GM19395 (cell line): ENCODE measurements around the gene N4BP2L2.
"Not testable (repeated sequence)": the region's sequence is repeated elsewhere in the genome, so short reads cannot be mapped to it uniquely, and the experiment has no call there.

Experiments
- ATAC-seq: cut with Tn5 transposase; IDR thresholded peaks from one replicate; pipeline ENCODE4 v1.9.1; 2021; ENCODE audit warnings: mild to moderate bottlenecking, moderate library complexity; ENCODE audit not compliant: unreplicated experiment

Gene N4BP2L2

GRCh38 chr13:32538621-32539246 lies at the start of gene N4BP2L2:
Gene N4BP2L2 (minus strand): TSS chr13:32538795. CDS start chr13:32537027, 1,768 bp downstream.
- ATAC-seq = peak; percentile 97

DNA sequence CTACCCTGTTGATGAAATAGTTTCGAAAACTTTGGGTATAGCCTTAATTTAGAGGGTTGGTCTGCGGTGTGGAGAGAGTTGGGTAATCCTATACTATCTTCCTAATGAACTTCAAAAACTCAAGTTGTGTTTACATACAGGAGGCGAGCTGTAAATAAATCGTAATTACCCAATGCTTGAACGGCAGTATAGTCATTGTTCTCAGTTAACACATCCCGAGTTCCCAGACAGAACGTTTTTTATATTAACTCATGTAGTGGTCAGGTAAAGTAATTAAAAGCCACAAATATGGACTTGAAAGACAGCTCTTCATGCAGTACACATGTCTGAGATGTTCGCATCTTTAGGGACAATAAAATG lies 49.2 kb upstream of the N4BP2L2 start:
- ATAC-seq = no peak

- ATAC-seq = peak; percentile 44
Measured at GRCh38 chr13:32587011-32587810, 48.6 kb upstream of the N4BP2L2 start.

DNA sequence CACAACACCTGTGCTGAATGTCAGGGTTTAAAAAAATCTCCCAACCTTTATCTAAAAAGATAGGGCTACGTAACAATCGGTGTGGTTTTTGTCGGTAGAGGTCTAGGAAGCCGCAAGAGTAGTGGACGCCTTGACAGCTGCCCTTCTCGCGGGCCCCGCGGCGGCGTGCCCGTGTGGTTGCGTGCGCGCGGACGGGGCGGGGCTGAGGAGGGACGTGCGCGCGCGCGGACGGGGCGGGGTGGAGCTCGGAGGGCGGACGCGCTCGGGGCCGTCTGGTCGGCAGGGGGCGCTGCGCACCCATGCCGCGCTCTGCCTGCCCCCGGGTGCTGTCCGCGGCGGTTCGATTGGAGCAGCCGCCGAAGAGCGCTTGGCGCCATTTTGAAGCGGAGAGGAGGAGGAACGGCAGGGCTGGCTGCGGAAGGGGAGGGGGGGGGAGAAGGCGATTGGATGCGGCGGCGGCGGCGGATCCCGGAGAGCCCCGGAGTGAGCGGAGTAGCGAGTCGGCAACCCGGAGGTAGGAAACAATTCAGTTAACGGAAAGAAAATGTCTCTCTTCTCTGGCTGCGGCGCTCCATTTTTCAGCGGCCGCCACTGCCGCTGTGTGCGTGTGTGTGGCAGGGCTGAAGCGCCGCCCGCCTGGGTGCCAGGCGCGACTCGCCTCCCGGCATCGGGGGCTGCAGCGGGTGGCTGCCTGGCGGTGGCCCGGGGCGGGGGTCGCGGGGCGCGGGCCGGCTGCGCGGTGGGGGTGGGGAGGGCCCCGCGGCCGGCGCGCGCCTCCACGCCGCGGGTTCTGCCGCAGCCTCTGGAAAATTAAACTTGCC lies 47.7 kb upstream of the N4BP2L2 start, which contains the start of gene PDS5B:
Gene PDS5B, plus strand, starts transcription at position 373 of the 821 bp plus-strand sequence. CDS start 62,321 bp downstream, outside the sequence.
- peak; percentile 76 for ATAC-seq

DNA sequence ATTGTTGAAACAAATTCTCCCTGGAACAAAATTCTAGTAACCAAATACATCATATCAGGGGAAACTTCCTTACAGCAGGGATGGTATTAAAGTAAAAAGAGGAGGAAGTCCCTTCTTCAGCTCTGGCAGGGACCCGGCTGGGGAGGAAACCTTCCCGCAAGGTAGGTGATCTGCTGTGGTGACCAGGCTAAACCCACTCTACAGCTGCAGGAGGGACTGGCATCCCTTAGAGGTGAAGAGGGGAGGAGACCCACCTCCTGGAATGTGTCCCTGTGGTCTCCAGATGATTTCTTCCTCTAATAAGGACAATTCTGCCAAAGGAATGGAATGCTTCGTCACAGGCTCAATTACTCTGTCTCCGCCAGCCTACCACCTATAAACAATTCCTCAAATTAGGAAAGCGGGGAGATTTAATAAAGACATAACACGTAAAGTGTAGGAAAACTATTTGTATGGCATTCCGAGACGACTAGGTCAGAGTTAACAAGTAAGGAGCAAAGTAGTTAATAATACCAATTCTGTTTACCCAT lies 47.0 kb upstream of the N4BP2L2 start:
- peak; percentile 6 for ATAC-seq

GRCh38 chr13:32582991-32583390 lies 44.4 kb upstream of the N4BP2L2 start:
- no peak for ATAC-seq

- ATAC-seq = no peak
Measured at GRCh38 chr13:32582281-32582680, 43.7 kb upstream of the N4BP2L2 start.

DNA sequence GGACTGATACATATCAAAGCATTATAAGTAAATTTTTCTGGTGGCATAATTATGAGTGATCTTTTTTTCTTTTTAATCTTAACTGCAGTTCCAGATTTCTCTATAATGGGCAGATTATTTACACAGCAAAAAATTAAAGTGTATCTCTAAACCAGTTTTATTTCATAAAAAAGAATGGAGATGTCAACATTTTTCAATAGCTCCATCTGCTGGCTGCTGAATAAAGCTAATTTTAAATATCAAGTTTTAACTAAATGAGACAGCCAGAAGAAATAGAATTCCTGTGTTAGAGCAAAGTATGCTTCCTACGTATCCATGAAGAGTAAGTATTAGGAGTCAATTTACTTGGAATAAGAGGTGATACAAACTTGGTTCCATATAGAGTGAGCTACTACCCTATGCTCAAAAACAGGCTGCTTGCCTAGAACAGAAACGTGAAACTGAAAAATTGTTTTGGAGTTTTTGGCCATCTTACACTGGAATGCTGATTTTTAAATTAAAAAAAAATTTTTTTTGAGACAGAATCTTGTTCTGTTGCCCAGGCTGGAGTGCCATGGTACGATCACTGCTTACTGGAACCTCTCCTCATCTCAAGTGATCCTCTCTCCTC lies 42.7 kb upstream of the N4BP2L2 start:
- no peak for ATAC-seq

- ATAC-seq = no peak
Measured at GRCh38 chr13:32577032-32577431, 38.4 kb upstream of the N4BP2L2 start.

GRCh38 chr13:32575687-32576086 lies 37.1 kb upstream of the N4BP2L2 start:
- ATAC-seq = not testable (repeated sequence)

DNA sequence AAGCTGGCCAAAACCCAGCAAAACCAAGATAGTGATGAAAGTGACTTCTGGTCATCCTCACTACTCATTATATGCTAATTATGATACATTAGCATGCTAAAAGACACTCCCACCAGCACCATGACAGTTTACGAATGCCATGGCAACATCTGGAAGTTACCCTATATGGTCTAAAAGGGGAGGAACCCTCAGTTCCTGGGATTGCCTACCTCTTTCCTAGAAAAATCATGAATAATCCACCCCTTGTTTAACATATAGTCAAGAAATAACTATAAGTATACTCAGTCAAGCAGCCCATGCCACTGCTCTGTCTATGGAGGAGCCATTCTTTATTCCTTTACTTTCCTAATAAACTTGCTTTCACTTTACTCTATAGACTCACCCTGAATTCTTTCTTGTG lies 22.2 kb upstream of the N4BP2L2 start:
- not testable (repeated sequence) for ATAC-seq

DNA sequence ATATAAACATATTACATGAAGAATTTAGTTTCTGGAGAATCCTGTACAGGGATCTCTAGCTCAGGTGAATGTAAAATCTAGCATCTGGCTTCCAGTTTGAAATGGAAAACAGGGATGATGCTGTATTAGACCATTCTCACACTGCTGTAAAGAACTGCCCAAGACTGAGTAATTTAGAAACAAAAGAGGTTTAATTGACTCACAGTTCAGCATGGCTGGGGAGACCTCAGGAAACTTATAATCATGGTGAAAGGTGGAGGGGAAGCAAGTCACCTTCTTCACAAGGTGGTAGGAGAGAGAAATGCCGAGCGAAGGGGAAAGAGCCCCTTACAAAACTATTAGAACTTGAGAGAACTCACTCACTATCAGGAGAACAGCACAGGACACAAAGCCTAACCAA lies 17.0 kb upstream of the N4BP2L2 start:
- no peak for ATAC-seq

GRCh38 chr13:32553720-32554119 lies 15.1 kb upstream of the N4BP2L2 start:
- ATAC-seq = no peak

- no peak for ATAC-seq
Measured at GRCh38 chr13:32549788-32550187, 11.2 kb upstream of the N4BP2L2 start.

DNA sequence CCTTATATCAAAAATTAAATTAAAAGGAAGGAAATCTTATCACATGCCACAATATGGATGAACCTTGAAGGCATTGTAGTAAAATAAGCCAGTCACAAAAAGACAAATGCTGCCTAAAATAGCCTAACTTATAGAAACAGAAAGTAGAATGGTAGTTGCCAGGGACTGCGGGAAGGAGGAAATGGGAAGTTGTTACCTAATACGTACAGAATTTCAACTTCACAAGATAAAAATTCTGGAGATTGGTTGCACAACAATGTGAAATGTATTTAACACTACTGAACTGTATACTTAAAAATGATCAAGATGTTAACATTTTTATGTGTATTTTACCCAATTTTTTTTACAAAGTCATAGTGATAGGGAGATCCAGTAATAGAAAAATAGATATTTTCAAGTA lies 10.2 kb upstream of the N4BP2L2 start:
- ATAC-seq = no peak

- no peak for ATAC-seq
Measured at GRCh38 chr13:32545083-32545482, 6.5 kb upstream of the N4BP2L2 start.

DNA sequence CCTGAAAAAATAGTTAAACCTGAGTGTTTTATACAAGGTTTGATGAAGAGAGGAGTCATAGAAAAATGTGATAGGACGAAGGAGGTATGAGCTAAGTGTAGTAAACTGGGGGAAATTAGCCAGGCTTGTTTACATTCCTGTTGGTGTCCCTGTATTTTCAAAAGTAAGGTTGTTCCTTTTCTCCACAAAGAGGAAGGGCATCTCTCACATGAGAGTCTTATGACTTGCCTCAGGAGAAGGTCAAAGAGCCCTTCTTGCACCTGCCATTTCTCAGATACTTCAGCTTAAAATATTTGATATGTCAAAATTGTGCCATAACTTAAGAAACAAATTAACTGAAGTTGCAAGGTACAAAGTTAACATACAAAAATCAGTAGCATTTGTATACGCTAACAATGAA lies 3.6 kb upstream of the N4BP2L2 start:
- no peak for ATAC-seq

- ATAC-seq = peak; percentile 88
Measured at GRCh38 chr13:32538143-32538620, 413 bp downstream of the N4BP2L2 start.

- peak; percentile 3 for ATAC-seq
Measured at GRCh38 chr13:32537580-32538142, 934 bp downstream of the N4BP2L2 start.

GRCh38 chr13:32535748-32536147 lies 2.8 kb downstream of the N4BP2L2 start:
- no peak for ATAC-seq
